Activated naive CD8-positive, alpha-beta T cell treated with anti-CD3 and anti-CD28 coated beads, Interleukin-2, amount 50 U/mL, for 24 hours (primary cell): ENCODE measurements around the gene ARHGAP20.
"Not testable (repeated sequence)": the region's sequence is repeated elsewhere in the genome, so short reads cannot be mapped to it uniquely, and the experiment has no call there.

ENCODE experiments used
- ATAC-seq: fragments of 150-1000 bp; cut with Tn5 transposase; one replicate; pipeline ENCODE4 v1.10.0; 2021
- DNase-seq: peaks from one replicate; pipeline ENCODE4 v3.0.0; 2021
- H3K27ac Mint-ChIP-seq: one replicate; pipeline ENCODE4 v1.8.0; 2021; ENCODE audit warnings: mild to moderate bottlenecking, mixed read lengths
- H3K27me3 Mint-ChIP-seq: one replicate; pipeline ENCODE4 v1.8.0; 2021; ENCODE audit warnings: mixed read lengths
- H3K36me3 Mint-ChIP-seq: one replicate; pipeline ENCODE4 v1.8.0; 2021; ENCODE audit warnings: low read depth, mixed read lengths
- H3K4me1 Mint-ChIP-seq: one replicate; pipeline ENCODE4 v1.8.0; 2021; ENCODE audit warnings: mixed read lengths
- H3K4me3 Mint-ChIP-seq: one replicate; pipeline ENCODE4 v1.8.0; 2021; ENCODE audit warnings: mild to moderate bottlenecking, moderate library complexity, mixed read lengths
- H3K9me3 Mint-ChIP-seq: one replicate; pipeline ENCODE4 v1.8.0; 2021; ENCODE audit warnings: mixed read lengths

The ARHGAP20 gene

GRCh38 chr11:110689306-110689705 is 22.9 kb downstream of the ARHGAP20 start:
- no peaks in the 10 kb centered on the region for H3K4me1 Mint-ChIP-seq

GRCh38 chr11:110679323-110679975 is 32.8 kb downstream of the ARHGAP20 start:
- H3K4me3 Mint-ChIP-seq = no peak overlapping the region
- DNase-seq (no peak), ATAC-seq (no peak)
- H3K9me3 Mint-ChIP-seq = no peaks in the 10 kb centered on the region
- H3K27ac Mint-ChIP-seq = no peak overlapping the region
- no peaks in the 10 kb centered on the region for H3K4me1 Mint-ChIP-seq
- no peaks in the 10 kb centered on the region for H3K36me3 Mint-ChIP-seq
- H3K27me3 Mint-ChIP-seq = peaks cover 2% of the 10 kb centered on the region

More at GRCh38 chr11:110689306-110689705, 22.9 kb downstream of the ARHGAP20 start:
- Mint-ChIP-seq H3K4me3 (no peak overlapping the region), H3K27ac (no peak overlapping the region), H3K9me3 (no peaks in the 10 kb centered on the region), H3K36me3 (no peaks in the 10 kb centered on the region), H3K27me3 (peaks cover 8% of the 10 kb centered on the region)
- ATAC-seq (no peak), DNase-seq (no peak)

- Mint-ChIP-seq H3K36me3 (no peaks in the 10 kb centered on the region), H3K27me3 (peaks cover 9% of the 10 kb centered on the region), H3K9me3 (peaks cover 10% of the 10 kb centered on the region), H3K27ac (no peak overlapping the region), H3K4me3 (no peak overlapping the region), H3K4me1 (no peaks in the 10 kb centered on the region)
- ATAC-seq (no peak), DNase-seq (no peak)
Measured at GRCh38 chr11:110675548-110675947, 36.7 kb downstream of the ARHGAP20 start.

- ATAC-seq (no peak), DNase-seq (no peak)
- Mint-ChIP-seq H3K27ac (no peak overlapping the region), H3K27me3 (no peaks in the 10 kb centered on the region), H3K36me3 (no peaks in the 10 kb centered on the region), H3K4me3 (no peak overlapping the region), H3K4me1 (no peaks in the 10 kb centered on the region), H3K9me3 (no peaks in the 10 kb centered on the region)
Measured at GRCh38 chr11:110665689-110666465, 46.4 kb downstream of the ARHGAP20 start.

- Mint-ChIP-seq H3K27ac (no peak overlapping the region), H3K27me3 (peaks cover 4% of the 10 kb centered on the region), H3K36me3 (no peaks in the 10 kb centered on the region), H3K9me3 (peaks cover 2% of the 10 kb centered on the region), H3K4me3 (no peak overlapping the region), H3K4me1 (no peaks in the 10 kb centered on the region)
- DNase-seq (no peak), ATAC-seq (no peak)
Measured at GRCh38 chr11:110655967-110656366, 56.3 kb downstream of the ARHGAP20 start.

GRCh38 chr11:110654456-110654855 is 57.8 kb downstream of the ARHGAP20 start:
- Mint-ChIP-seq H3K27me3 (peaks cover 9% of the 10 kb centered on the region), H3K27ac (no peak overlapping the region), H3K9me3 (peaks cover 3% of the 10 kb centered on the region), H3K36me3 (no peaks in the 10 kb centered on the region), H3K4me1 (no peaks in the 10 kb centered on the region), H3K4me3 (no peak overlapping the region)
- DNase-seq (no peak), ATAC-seq (no peak)

- H3K4me1 Mint-ChIP-seq = no peaks in the 10 kb centered on the region
- ATAC-seq = no peak
Measured at GRCh38 chr11:110645253-110645652, 67.0 kb downstream of the ARHGAP20 start.

GRCh38 chr11:110634370-110634769 is 77.9 kb downstream of the ARHGAP20 start:
- no peak overlapping the region for H3K27ac Mint-ChIP-seq
- peaks cover 5% of the 10 kb centered on the region for H3K9me3 Mint-ChIP-seq
- no peak for DNase-seq
- peaks cover 6% of the 10 kb centered on the region for H3K27me3 Mint-ChIP-seq
- no peaks in the 10 kb centered on the region for H3K36me3 Mint-ChIP-seq
- no peaks in the 10 kb centered on the region for H3K4me1 Mint-ChIP-seq
- no peak overlapping the region for H3K4me3 Mint-ChIP-seq
- ATAC-seq = no peak

More at GRCh38 chr11:110645253-110645652, 67.0 kb downstream of the ARHGAP20 start:
- no peak overlapping the region for H3K27ac Mint-ChIP-seq
- no peaks in the 10 kb centered on the region for H3K36me3 Mint-ChIP-seq
- no peak overlapping the region for H3K4me3 Mint-ChIP-seq
- no peak for DNase-seq
- H3K9me3 Mint-ChIP-seq = no peaks in the 10 kb centered on the region
- H3K27me3 Mint-ChIP-seq = peaks cover 13% of the 10 kb centered on the region

- Mint-ChIP-seq H3K4me3 (no peak overlapping the region), H3K4me1 (no peaks in the 10 kb centered on the region)
Measured at GRCh38 chr11:110631551-110631950, 80.7 kb downstream of the ARHGAP20 start.

GRCh38 chr11:110629594-110629993 is 82.6 kb downstream of the ARHGAP20 start:
- no peak for DNase-seq
- ATAC-seq = no peak
- Mint-ChIP-seq H3K9me3 (peaks cover 5% of the 10 kb centered on the region), H3K36me3 (no peaks in the 10 kb centered on the region), H3K27me3 (peaks cover 6% of the 10 kb centered on the region), H3K27ac (no peak overlapping the region), H3K4me1 (no peaks in the 10 kb centered on the region), H3K4me3 (no peak overlapping the region)

More at GRCh38 chr11:110631551-110631950, 80.7 kb downstream of the ARHGAP20 start:
- peaks cover 6% of the 10 kb centered on the region for H3K27me3 Mint-ChIP-seq
- no peak overlapping the region for H3K27ac Mint-ChIP-seq
- DNase-seq (no peak), ATAC-seq (no peak)
- no peaks in the 10 kb centered on the region for H3K36me3 Mint-ChIP-seq
- peaks cover 5% of the 10 kb centered on the region for H3K9me3 Mint-ChIP-seq

GRCh38 chr11:110621826-110622225 is 90.4 kb downstream of the ARHGAP20 start:
- DNase-seq (no peak), ATAC-seq (no peak)
- H3K27me3 Mint-ChIP-seq = no peaks in the 10 kb centered on the region
- H3K36me3 Mint-ChIP-seq = no peaks in the 10 kb centered on the region
- H3K27ac Mint-ChIP-seq = no peak overlapping the region
- no peaks in the 10 kb centered on the region for H3K4me1 Mint-ChIP-seq
- no peak overlapping the region for H3K4me3 Mint-ChIP-seq
- no peaks in the 10 kb centered on the region for H3K9me3 Mint-ChIP-seq

GRCh38 chr11:110619366-110619765 is 92.9 kb downstream of the ARHGAP20 start:
- ATAC-seq, DNase-seq, H3K36me3 Mint-ChIP-seq, H3K9me3 Mint-ChIP-seq, H3K4me3 Mint-ChIP-seq, H3K4me1 Mint-ChIP-seq, H3K27ac Mint-ChIP-seq, H3K27me3 Mint-ChIP-seq: not testable (repeated sequence)

- no peak overlapping the region for H3K4me3 Mint-ChIP-seq
- H3K36me3 Mint-ChIP-seq = no peaks in the 10 kb centered on the region
- ATAC-seq (no peak), DNase-seq (no peak)
- H3K9me3 Mint-ChIP-seq = no peaks in the 10 kb centered on the region
- no peak overlapping the region for H3K27ac Mint-ChIP-seq
- no peaks in the 10 kb centered on the region for H3K27me3 Mint-ChIP-seq
- H3K4me1 Mint-ChIP-seq = no peaks in the 10 kb centered on the region
Measured at GRCh38 chr11:110614031-110614430, 98.2 kb downstream of the ARHGAP20 start.

GRCh38 chr11:110613197-110613918 is 98.9 kb downstream of the ARHGAP20 start:
- DNase-seq (no peak), ATAC-seq (no peak)
- H3K27me3 Mint-ChIP-seq = no peaks in the 10 kb centered on the region
- no peaks in the 10 kb centered on the region for H3K36me3 Mint-ChIP-seq
- H3K4me1 Mint-ChIP-seq = no peaks in the 10 kb centered on the region
- no peak overlapping the region for H3K4me3 Mint-ChIP-seq
- no peak overlapping the region for H3K27ac Mint-ChIP-seq
- H3K9me3 Mint-ChIP-seq = no peaks in the 10 kb centered on the region

- DNase-seq (no peak), ATAC-seq (no peak)
- no peak overlapping the region for H3K4me3 Mint-ChIP-seq
- H3K27me3 Mint-ChIP-seq = no peaks in the 10 kb centered on the region
- H3K4me1 Mint-ChIP-seq = no peaks in the 10 kb centered on the region
- H3K27ac Mint-ChIP-seq = no peak overlapping the region
- no peaks in the 10 kb centered on the region for H3K9me3 Mint-ChIP-seq
- H3K36me3 Mint-ChIP-seq = no peaks in the 10 kb centered on the region
Measured at GRCh38 chr11:110606415-110606814, 105.8 kb downstream of the ARHGAP20 start.
